K562 (cell line): Measurements from ENCODE around the gene PCID2. TPM values are rescaled to one million over a fixed set of nuclear protein-coding genes. Genes with fewer than 3 reads are reported as not detected.

Experiments
- ASH1L ChIP-seq: fragments of 450-650 bp; IDR thresholded peaks from 2 replicates; pipeline ENCODE4 v1.6.1; 2018; ENCODE audit warnings: borderline replicate concordance, mild to moderate bottlenecking, low read depth; ENCODE audit not compliant: partially characterized antibody
- ATF3 ChIP-seq, 2 experiments: fragments of 450-650 bp in 1 of 2; sonication (generic) in 1 of 2; formaldehyde crosslinking in 1 of 2; IDR thresholded peaks in 1 of 2; conservative IDR thresholded peaks in 1 of 2; 2 replicates each; pipeline versions ENCODE4 v1.6.1 to v1.8.1; 2016 to 2023; ENCODE audit warnings: mild to moderate bottlenecking in 2 of 2, moderate library complexity in 2 of 2, inconsistent platforms in 1 of 2, missing genetic modification reagents in 1 of 2
- BCL6 ChIP-seq: fragments of 250-450 bp; sonication (Bioruptor Pico); IDR thresholded peaks from 2 replicates; pipeline ENCODE4 v1.4.0; 2020
- BRF1 ChIP-seq: IDR thresholded peaks from 3 replicates; pipeline ENCODE4 v1.6.1; 2011; ENCODE audit warnings: borderline replicate concordance, mild to moderate bottlenecking; ENCODE audit not compliant: insufficient read length; ENCODE audit errors: extremely low read depth
- ELF1 ChIP-seq: fragments of 200-800 bp; sonication (Bioruptor generic); IDR thresholded peaks from 2 replicates; pipeline ENCODE4 v1.6.1; 2016; ENCODE audit warnings: missing genetic modification characterization, missing compliant biosample characterization
- EWSR1 ChIP-seq: fragments of 450-650 bp; IDR thresholded peaks from 2 replicates; pipeline ENCODE4 v1.6.1; 2018; ENCODE audit warnings: borderline replicate concordance, mild to moderate bottlenecking, low read depth, moderate library complexity; ENCODE audit not compliant: partially characterized antibody
- HMG20A ChIP-seq: fragments of 450-650 bp; formaldehyde crosslinking; conservative IDR thresholded peaks from 2 replicates; pipeline ENCODE4 v1.4.0; 2020; ENCODE audit warnings: mild to moderate bottlenecking, mixed read lengths
- HMGN3 ChIP-seq: IDR thresholded peaks from 2 replicates; pipeline ENCODE4 v1.6.1; 2011; ENCODE audit warnings: borderline replicate concordance, low read depth, mild to moderate bottlenecking, mixed read lengths, low read length; ENCODE audit not compliant: insufficient read length; ENCODE audit errors: extremely low read depth
- MLLT1 ChIP-seq, 2 experiments: fragments of 450-650 bp; IDR thresholded peaks; 2 replicates each; pipeline ENCODE4 v1.6.1; 2016
- MYC ChIP-seq, 2 experiments: fragments of 250-450 bp in 1 of 2; sonication (Bioruptor Pico) in 1 of 2; IDR thresholded peaks; 2 replicates each; pipeline versions ENCODE4 v1.5.1 to v1.6.1; 2012 to 2021; ENCODE audit warnings: low read depth in 2 of 2, borderline replicate concordance in 1 of 2, improper control_type of control experiment in 1 of 2, low read length in 1 of 2, mild to moderate bottlenecking in 1 of 2, moderate library complexity in 1 of 2
- OTX1 ChIP-seq: fragments of 450-650 bp; formaldehyde crosslinking; IDR thresholded peaks from 2 replicates; pipeline ENCODE4 v1.4.0; 2022; ENCODE audit warnings: mild to moderate bottlenecking
- PCBP1 ChIP-seq: fragments of 200-400 bp; formaldehyde crosslinking; IDR thresholded peaks from 2 replicates; pipeline ENCODE4 v1.6.1; 2018; ENCODE audit warnings: mild to moderate bottlenecking, low read depth, low read length; ENCODE audit not compliant: poor library complexity, severe bottlenecking
- PHF20 ChIP-seq: fragments of 450-650 bp; IDR thresholded peaks from 2 replicates; pipeline ENCODE4 v1.6.1; 2018; ENCODE audit not compliant: partially characterized antibody
- PRPF4 ChIP-seq: fragments of 200-400 bp; formaldehyde crosslinking; IDR thresholded peaks from one replicate; pipeline ENCODE4 v1.6.1; 2017; ENCODE audit warnings: low read length, low read depth, mild to moderate bottlenecking; ENCODE audit not compliant: insufficient read depth, poor library complexity, severe bottlenecking
- RAD21 ChIP-seq, 2 experiments: fragments of 250-450 bp in 1 of 2; fragments of 450-650 bp in 1 of 2; sonication (Bioruptor Pico) in 1 of 2; formaldehyde crosslinking in 1 of 2; IDR thresholded peaks in 1 of 2; conservative IDR thresholded peaks in 1 of 2; 2 replicates each; pipeline versions ENCODE4 v1.4.0 to v1.8.0; 2020 to 2022; ENCODE audit warnings: mild to moderate bottlenecking in 2 of 2, moderate library complexity in 1 of 2
- RFX1 ChIP-seq: fragments of 450-650 bp; IDR thresholded peaks from 2 replicates; pipeline ENCODE4 v1.6.1; 2016; ENCODE audit warnings: mild to moderate bottlenecking, moderate library complexity
- RHOXF2B ChIP-seq: fragments of 250-450 bp; sonication (Bioruptor Pico); conservative IDR thresholded peaks from 2 replicates; pipeline ENCODE4 v1.5.1; 2021
- SNIP1 ChIP-seq: fragments of 450-650 bp; IDR thresholded peaks from 2 replicates; pipeline ENCODE4 v1.7.1; 2017; ENCODE audit warnings: low read depth, mild to moderate bottlenecking
- TBP ChIP-seq: optimal IDR thresholded peaks from 2 replicates; pipeline ENCODE3; 2011; ENCODE audit warnings: low read depth, low read length, improper control_type of control experiment
- XRCC5 ChIP-seq: fragments of 200-400 bp; formaldehyde crosslinking; IDR thresholded peaks from 2 replicates; pipeline ENCODE4 v1.6.1; 2017; ENCODE audit warnings: low read depth, mild to moderate bottlenecking, low read length
- ZBTB33 ChIP-seq: sonication (generic); formaldehyde crosslinking; IDR thresholded peaks from 2 replicates; pipeline ENCODE4 v1.8.1; 2023; ENCODE audit warnings: mild to moderate bottlenecking, missing genetic modification reagents
- ZNF280A ChIP-seq: fragments of 450-650 bp; IDR thresholded peaks from 2 replicates; pipeline ENCODE4 v1.6.1; 2018; ENCODE audit warnings: mild to moderate bottlenecking, low read depth; ENCODE audit not compliant: partially characterized antibody
- polyA plus RNA-seq, 8 experiments: library from polyadenylated mRNA; depleted of rRNA in 4 of 8; stranded (reverse) in 5 of 8; unstranded in 3 of 8; fragments of >200 nt; fragmentation: Nextera tagmentation in 2 of 8; fragmentation: Illumina TruSeq in 1 of 8; extraction: Ambion mirVana in 2 of 8; extraction: Trizol in 1 of 8; gene quantifications; 2 replicates each; pipeline versions ENCODE4 v1.2.1 to v1.2.3, GENCODE V29; 2011 to 2014; ENCODE audit warnings: inconsistent platforms in 1 of 8, missing spikeins in 1 of 8
- total RNA-seq, 7 experiments: library from RNA; depleted of rRNA in 6 of 7; stranded (reverse); fragments of >200 nt in 6 of 7; fragmentation: Illumina TruSeq in 2 of 7; extraction: Trizol in 2 of 7; gene quantifications; 2 replicates each; pipeline versions ENCODE4 v1.2.1 to v1.2.3, GENCODE V29; 2011 to 2021; ENCODE audit warnings: low replicate concordance in 1 of 7

Gene PCID2
- total and polyA plus RNA-seq, 9 of the 15 experiments (the other 6 are each of a cell fraction or from before 2014, with no cell fraction given) = 39.6 to 117 (median 59.6) TPM

GRCh38 chr13:113220141-113220598, 11.7 kb upstream of the PCID2 start (continued):
- TF ChIP-seq HMGN3 (peak; percentile 76), ELF1 (tag) (no peak), RHOXF2B (no peak), RFX1 (no peak), ZBTB33 (CRISPR knock-in tag) (no peak), PRPF4 (no peak), SNIP1 (no peak), BRF1 (no peak), EWSR1 (no peak), TBP (no peak), ZNF280A (no peak), BCL6 (CRISPR knock-in tag) (no peak), ASH1L (no peak), HMG20A (CRISPR knock-in tag) (no peak), ATF3 (IDR thresholded peaks at IDR 0.05) (no peak), ATF3 (CRISPR knock-in tag; conservative IDR thresholded peaks at IDR 0.05) (0 out of 2 replicates have a peak, but pooled peaks have one; percentile 44), OTX1 (CRISPR knock-in tag) (no peak), PHF20 (no peak), MYC (IDR thresholded peaks at IDR 0.05; ENCODE audit: low read depth, low read length) (peak; percentile 78), MYC (CRISPR knock-in tag; IDR thresholded peaks at IDR 0.05; ENCODE audit: borderline replicate concordance, low read depth) (no peak), XRCC5 (no peak), MLLT1 (IDR thresholded peaks at IDR 0.05) (no peak), RAD21 (CRISPR knock-in tag; conservative IDR thresholded peaks at IDR 0.05 in 1 of 2, IDR thresholded peaks at IDR 0.05 in 1 of 2) (0 out of 4 replicates have a peak, but pooled peaks of 1 of the 2 experiments have one; percentile 2), PCBP1 (no peak)
